LNCAP (cell line): Measurements from ENCODE around the gene CLCN4.

ENCODE experiments used
- CTCF ChIP-seq: fragments of 450-650 bp; IDR thresholded peaks from 2 replicates; pipeline ENCODE4 v1.5.1; 2017; ENCODE audit warnings: mild to moderate bottlenecking

Gene CLCN4

GRCh38 chrX:10177004-10177396 lies 20.2 kb downstream of the CLCN4 start:
- no peak for TF ChIP-seq CTCF

GRCh38 chrX:10177601-10178000 lies 20.8 kb downstream of the CLCN4 start:
- TF ChIP-seq CTCF, result no peak

- TF ChIP-seq CTCF, result no peak
These were observed 22.2 kb downstream of the CLCN4 start for GRCh38 chrX:10178866-10179463.

GRCh38 chrX:10183760-10184159 lies 27.0 kb downstream of the CLCN4 start:
- no peak for TF ChIP-seq CTCF

GRCh38 chrX:10184411-10184810 lies 27.6 kb downstream of the CLCN4 start:
- TF ChIP-seq CTCF, result no peak

- TF ChIP-seq CTCF, result no peak
These were observed 29.6 kb downstream of the CLCN4 start for GRCh38 chrX:10186355-10186754.

GRCh38 chrX:10187421-10187820 lies 30.6 kb downstream of the CLCN4 start:
- no peak for TF ChIP-seq CTCF
